Esophagus muscularis mucosa (tissue), 4 donors: ENCODE results near the gene CAMK1D. TPM values are rescaled to one million over a fixed set of nuclear protein-coding genes. Genes with fewer than 3 reads are reported as not detected.

ENCODE experiments used
- DNase-seq: peaks from one replicate; pipeline ENCODE4 v3.0.0-alpha.2; 2017; ENCODE audit errors: extremely low spot score
- H3K27ac ChIP-seq, 4 donors: fragments of 200-600 bp; sonication (generic); replicated peaks in 1 of 4; 1 replicate in 3 of 4; 2 replicates in 1 of 4; pipeline ENCODE4 v1.5.1; 2016 to 2019; ENCODE audit warnings: mild to moderate bottlenecking in 1 of 4
- H3K27me3 ChIP-seq, 4 donors: fragments of 200-600 bp; sonication (generic); one replicate each; pipeline versions ENCODE4 v1.5.1 to v1.6.0; 2016 to 2019
- H3K36me3 ChIP-seq, 4 donors: fragments of 200-600 bp; sonication (generic); one replicate each; pipeline ENCODE4 v1.5.1; 2016 to 2019
- H3K4me1 ChIP-seq, 4 donors: fragments of 200-600 bp; sonication (generic); one replicate each; pipeline ENCODE4 v1.5.1; 2016 to 2019
- H3K4me3 ChIP-seq, 4 donors: fragments of 200-600 bp; sonication (generic); 1 replicate in 2 of 4; 2 replicates in 2 of 4; pipeline ENCODE4 v1.5.1; 2016 to 2019; ENCODE audit warnings: mild to moderate bottlenecking in 4 of 4, moderate library complexity in 1 of 4
- H3K9me3 ChIP-seq, 4 donors: fragments of 200-600 bp; sonication (generic); 1 replicate in 3 of 4; 2 replicates in 1 of 4; pipeline ENCODE4 v1.5.1; 2016 to 2019
- EP300 ChIP-seq: sonication (generic); formaldehyde crosslinking; IDR thresholded peaks from one replicate; pipeline ENCODE4 v1.6.1; 2017; ENCODE audit warnings: antibody characterized with exemption
- POLR2A ChIP-seq: fragments of 450-650 bp; IDR thresholded peaks from one replicate; pipeline ENCODE4 v1.6.1; 2017; ENCODE audit warnings: antibody characterized with exemption, moderate library complexity, mild to moderate bottlenecking, low read depth
- POLR2AphosphoS5 ChIP-seq, 2 donors: sonication (generic); formaldehyde crosslinking; IDR thresholded peaks; one replicate each; pipeline ENCODE4 v1.6.1; 2017; ENCODE audit warnings: antibody characterized with exemption in 2 of 2
- WGBS: methylation state at CpG from one replicate; pipeline ENCODE4 v1.1.5; 2018; 5-methylcytosine and 5-hydroxymethylcytosine counted together
- intact Hi-C: fragments of 100-400 bp; cut with DNase I; formaldehyde crosslinking; loops from one replicate; pipeline ENCODE4 v1.15.1; 2023
- total RNA-seq, 4 donors: library from RNA; depleted of rRNA; stranded (reverse); fragments of >200 nt; gene quantifications; one replicate each; pipeline versions ENCODE4 v1.1.0 to v1.2.1, GENCODE V29; 2016
- TF ChIP-seq, protein P1 (sequence below), 3 experiments: fragments of 200-600 bp in 2 of 3; fragments of 450-650 bp in 1 of 3; sonication (generic) in 2 of 3; IDR thresholded peaks; one replicate each; pipeline ENCODE4 v1.5.1; 2017 to 2019; ENCODE audit warnings: antibody characterized with exemption in 3 of 3, mild to moderate bottlenecking in 2 of 3, moderate library complexity in 1 of 3

Gene CAMK1D
- total RNA-seq, 4 donors from 2014 or later, result 8.4 to 15.4 (median 11.3) TPM

GRCh38 chr10:12749760-12750478, 400.6 kb downstream of the CAMK1D start:
- TF ChIP-seq, protein P1, sequence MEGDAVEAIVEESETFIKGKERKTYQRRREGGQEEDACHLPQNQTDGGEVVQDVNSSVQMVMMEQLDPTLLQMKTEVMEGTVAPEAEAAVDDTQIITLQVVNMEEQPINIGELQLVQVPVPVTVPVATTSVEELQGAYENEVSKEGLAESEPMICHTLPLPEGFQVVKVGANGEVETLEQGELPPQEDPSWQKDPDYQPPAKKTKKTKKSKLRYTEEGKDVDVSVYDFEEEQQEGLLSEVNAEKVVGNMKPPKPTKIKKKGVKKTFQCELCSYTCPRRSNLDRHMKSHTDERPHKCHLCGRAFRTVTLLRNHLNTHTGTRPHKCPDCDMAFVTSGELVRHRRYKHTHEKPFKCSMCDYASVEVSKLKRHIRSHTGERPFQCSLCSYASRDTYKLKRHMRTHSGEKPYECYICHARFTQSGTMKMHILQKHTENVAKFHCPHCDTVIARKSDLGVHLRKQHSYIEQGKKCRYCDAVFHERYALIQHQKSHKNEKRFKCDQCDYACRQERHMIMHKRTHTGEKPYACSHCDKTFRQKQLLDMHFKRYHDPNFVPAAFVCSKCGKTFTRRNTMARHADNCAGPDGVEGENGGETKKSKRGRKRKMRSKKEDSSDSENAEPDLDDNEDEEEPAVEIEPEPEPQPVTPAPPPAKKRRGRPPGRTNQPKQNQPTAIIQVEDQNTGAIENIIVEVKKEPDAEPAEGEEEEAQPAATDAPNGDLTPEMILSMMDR (IDR thresholded peaks at IDR 0.05), result no peak
- no peak for TF ChIP-seq POLR2AphosphoS5 (IDR thresholded peaks at IDR 0.05)
- TF ChIP-seq POLR2A, result no peak
- no peak for TF ChIP-seq EP300
- Histone ChIP-seq H3K4me1 (no peaks in the 10 kb centered on the region), H3K36me3 (no peaks in the 10 kb centered on the region), H3K9me3 (no peaks in the 10 kb centered on the region), H3K27me3 (no peaks in the 10 kb centered on the region), H3K4me3 (no peak overlapping the region), H3K27ac (no peak overlapping the region)
- intact Hi-C loops, result no loop called here
- WGBS, result 88% methylated on average over 14 of the region's 14 CpGs
- DNase-seq, result no peak

GRCh38 chr10:12750526-12751201, 401.3 kb downstream of the CAMK1D start:
- H3K27me3 ChIP-seq, result no peaks in the 10 kb centered on the region
- TF ChIP-seq, protein P1 (IDR thresholded peaks at IDR 0.05), result no peak
- no peak for TF ChIP-seq POLR2AphosphoS5 (IDR thresholded peaks at IDR 0.05)
- no peak for TF ChIP-seq EP300
- no peak for TF ChIP-seq POLR2A
- DNase-seq, result no peak
- H3K4me3 ChIP-seq, result no peak overlapping the region
- intact Hi-C loops, result no loop called here
- H3K27ac ChIP-seq, result no peak overlapping the region
- no peaks in the 10 kb centered on the region for H3K36me3 ChIP-seq
- H3K4me1 ChIP-seq, result no peaks in the 10 kb centered on the region
- no peaks in the 10 kb centered on the region for H3K9me3 ChIP-seq
- 96% methylated on average over 11 of the region's 11 CpGs for WGBS

DNA sequence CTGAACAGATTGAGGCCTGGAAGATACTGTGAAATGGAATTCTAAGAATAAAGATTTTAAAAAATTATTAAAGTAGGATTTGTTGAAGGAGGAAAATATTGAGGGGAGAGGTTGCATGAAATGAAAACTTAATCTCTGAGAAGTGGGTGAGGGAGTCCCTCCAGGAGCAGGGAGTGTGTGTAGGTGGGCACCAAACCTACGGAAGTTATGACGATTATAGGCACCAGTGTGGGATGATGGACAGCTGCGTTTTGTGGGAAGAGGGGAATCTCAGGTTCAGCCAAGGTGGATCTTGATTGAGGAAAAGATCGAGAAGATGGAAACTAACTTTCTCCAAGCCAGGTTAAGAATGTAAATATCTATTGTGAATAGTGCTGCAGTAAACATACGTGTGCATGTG, 405.7 kb downstream of the CAMK1D start:
- intact Hi-C loops, result no loop called here
- WGBS, result 98% methylated on average over 5 of the region's 5 CpGs

GRCh38 chr10:12757351-12757750, 408.0 kb downstream of the CAMK1D start:
- Histone ChIP-seq H3K9me3 (no peaks in the 10 kb centered on the region), H3K4me3 (no peak overlapping the region), H3K27me3 (no peaks in the 10 kb centered on the region), H3K27ac (no peak overlapping the region), H3K4me1 (peaks cover 0 to 18% (median 11%) of the 10 kb centered on the region in 4 donors), H3K36me3 (peaks cover 0 to 8% (median under 1%) of the 10 kb centered on the region in 4 donors)
- TF ChIP-seq POLR2A, result no peak
- TF ChIP-seq EP300, result no peak
- TF ChIP-seq, protein P1 (IDR thresholded peaks at IDR 0.05), result no peak
- no peak for TF ChIP-seq POLR2AphosphoS5 (IDR thresholded peaks at IDR 0.05)
- WGBS, result 79% methylated on average over 2 of the region's 2 CpGs
- no peak for DNase-seq
- intact Hi-C loops, result no loop called here

More for the DNA sequence above, 405.7 kb downstream of the CAMK1D start:
- Histone ChIP-seq H3K27ac (no peak overlapping the region), H3K4me1 (peaks cover 0 to 8% (median 2%) of the 10 kb centered on the region in 4 donors), H3K36me3 (no peaks in the 10 kb centered on the region), H3K27me3 (no peaks in the 10 kb centered on the region), H3K4me3 (no peak overlapping the region), H3K9me3 (no peaks in the 10 kb centered on the region)
- no peak for DNase-seq
- TF ChIP-seq POLR2A (no peak), POLR2AphosphoS5 (IDR thresholded peaks at IDR 0.05) (no peak), EP300 (no peak)
- TF ChIP-seq, protein P1 (IDR thresholded peaks at IDR 0.05), result no peak
